HepG2 (cell line): ENCODE results near the gene SYCP2. TPM values are rescaled to one million over a fixed set of nuclear protein-coding genes. Genes with fewer than 3 reads are reported as not detected.

ENCODE experiments used
- ATAC-seq: fragments of 200-7000 bp; cut with Tn5 transposase; 3 replicates; pipeline ENCODE4 v1.9.1; 2020; ENCODE audit warnings: mild to moderate bottlenecking, moderate library complexity
- BruUV-seq: library from RNA; stranded (reverse); fragments of 400-500 nt; replicated peaks from 2 replicates; lab custom pipeline; 2021; lab: Mats Ljungman, UMichigan
- CTCF ChIA-PET: fragments of 300-600 bp; formaldehyde crosslinking; extraction: SDS; loops from one replicate; lab custom pipeline; 2021; ENCODE audit warnings: low total read pairs, inconsistent platforms, low intra/inter-chr PET ratio; lab: Yijun Ruan, JAX
- POLR2A ChIA-PET: fragments of 350-600 bp; sonication (Branson Sonifier 250); formaldehyde crosslinking; loops from one replicate; lab custom pipeline; 2020; ENCODE audit warnings: antibody characterized with exemption, inconsistent platforms; lab: Yijun Ruan, JAX
- DNase-seq: peaks from one replicate; pipeline ENCODE4 v3.0.0-alpha.2; 2015; ENCODE audit warnings: low spot score
- FAIRE-seq: peaks from 3 replicates; lab custom pipeline; 2011; peaks lifted over from hg19 to GRCh38; lab: Jason Lieb, UNC
- H2AFZ ChIP-seq: one replicate; pipeline ENCODE4 v1.6.1; 2011; ENCODE audit warnings: low read length, inconsistent platforms
- H3K27ac ChIP-seq: fragments of 300-600 bp; 3 replicates; pipeline ENCODE4 v1.8.0; 2011; ENCODE audit warnings: mixed run types, mild to moderate bottlenecking, mixed read lengths, low read length, inconsistent platforms; ENCODE audit not compliant: insufficient read depth; ENCODE audit errors: extremely low read length
- H3K27me3 ChIP-seq, 2 experiments: fragments of 200-600 bp in 1 of 2; 2 replicates in 1 of 2; 3 replicates in 1 of 2; pipeline versions ENCODE4 v1.6.0 to v1.8.0; 2011; ENCODE audit warnings: low read length in 2 of 2, mild to moderate bottlenecking in 2 of 2, moderate library complexity in 2 of 2, inconsistent platforms in 1 of 2; ENCODE audit not compliant: insufficient read depth in 2 of 2, control insufficient read depth in 1 of 2
- H3K36me3 ChIP-seq, 2 experiments: fragments of 200-600 bp in 1 of 2; replicated peaks in 1 of 2; 2 replicates in 1 of 2; 3 replicates in 1 of 2; pipeline versions ENCODE4 v1.5.1 to v1.8.0; 2011; ENCODE audit warnings: low read length in 2 of 2, inconsistent platforms in 1 of 2; ENCODE audit not compliant: insufficient read depth in 2 of 2, control insufficient read depth in 1 of 2
- H3K4me1 ChIP-seq: 2 replicates; pipeline ENCODE4 v1.5.1; 2012; ENCODE audit warnings: low read length, inconsistent platforms; ENCODE audit not compliant: insufficient read depth
- H3K4me2 ChIP-seq: 2 replicates; pipeline ENCODE4 v1.6.0; 2011; ENCODE audit warnings: low read depth, low read length, inconsistent platforms
- H3K4me3 ChIP-seq, 3 experiments: fragments of 200-600 bp in 1 of 3; sonication (generic), shearing (Covaris generic) in 1 of 3; replicated peaks in 1 of 3; 2 replicates each; pipeline ENCODE4 v1.5.1; 2011 to 2016; ENCODE audit warnings: low read length in 3 of 3, inconsistent platforms in 2 of 3, low read depth in 2 of 3, mild to moderate bottlenecking in 2 of 3, control low read depth in 1 of 3, mixed read lengths in 1 of 3; ENCODE audit not compliant: insufficient read depth in 1 of 3
- H3K79me2 ChIP-seq: one replicate; pipeline ENCODE4 v1.6.1; 2011; ENCODE audit warnings: low read length, inconsistent platforms; ENCODE audit not compliant: insufficient read depth
- H3K9ac ChIP-seq: 2 replicates; pipeline ENCODE4 v1.6.0; 2011; ENCODE audit warnings: mild to moderate bottlenecking, low read depth, low read length, inconsistent platforms; ENCODE audit not compliant: insufficient read depth
- H3K9me3 ChIP-seq: 2 replicates; pipeline ENCODE4 v1.5.1; 2012; ENCODE audit warnings: mild to moderate bottlenecking, low read length
- H4K20me1 ChIP-seq: 2 replicates; pipeline ENCODE4 v1.6.0; 2011; ENCODE audit warnings: inconsistent platforms, mild to moderate bottlenecking, low read length, moderate library complexity; ENCODE audit not compliant: insufficient read depth
- CEBPB ChIP-seq: IDR thresholded peaks from 2 replicates; pipeline ENCODE4 v1.6.1; 2011; ENCODE audit warnings: low read depth, low read length, improper control_type of control experiment, borderline replicate concordance
- GLMP ChIP-seq: sonication (generic); formaldehyde crosslinking; IDR thresholded peaks from 2 replicates; pipeline ENCODE4 v1.9.0; 2021; ENCODE audit warnings: missing genetic modification reagents, mild to moderate bottlenecking, borderline replicate concordance
- RBFOX2 ChIP-seq: fragments of 200-400 bp; formaldehyde crosslinking; IDR thresholded peaks from 2 replicates; pipeline ENCODE4 v1.6.1; 2017; ENCODE audit warnings: low read depth, mild to moderate bottlenecking, low read length
- ZNF776 ChIP-seq: sonication (generic); formaldehyde crosslinking; IDR thresholded peaks from 2 replicates; pipeline ENCODE4 v1.4.0; 2020; ENCODE audit warnings: mild to moderate bottlenecking, missing genetic modification reagents
- whole genome bisulfite sequencing: methylation state at CpG from one replicate; pipeline ENCODE4 v1.1.6; 2017; ENCODE audit warnings: low lambda C conversion rate; 5-methylcytosine and 5-hydroxymethylcytosine counted together
- in situ Hi-C: cut with HindIII; loops from 2 replicates; pipeline ENCODE4 v1.10.0; 2017; ENCODE audit warnings: low pct_unique_long_range_greater_than_20kb; ENCODE audit not compliant: extremely low pct_ligation_motif_present
- intact Hi-C: fragments of 100-400 bp; cut with micrococcal nuclease; formaldehyde crosslinking; loops from one replicate; pipeline ENCODE4 v1.10.0; 2022; ENCODE audit not compliant: unreplicated experiment
- polyA plus RNA-seq, 8 experiments: library from polyadenylated mRNA; depleted of rRNA in 3 of 8; stranded (reverse) in 7 of 8; unstranded in 1 of 8; fragments of >200 nt; fragmentation: Illumina TruSeq in 4 of 8; extraction: Trizol in 4 of 8; gene quantifications; 2 replicates each; pipeline versions ENCODE4 v1.2.1 to v1.2.3, GENCODE V29; 2011 to 2016; ENCODE audit warnings: low read depth in 4 of 8, missing spikeins in 1 of 8, mixed read lengths in 1 of 8; ENCODE audit not compliant: insufficient read depth in 1 of 8
- total RNA-seq, 5 experiments: library from RNA; depleted of rRNA; stranded (reverse); fragments of >200 nt; fragmentation: Illumina TruSeq; extraction: Trizol; gene quantifications; 2 replicates each; pipeline ENCODE4 v1.2.3, GENCODE V29; 2016; ENCODE audit warnings: low read depth in 1 of 5

Gene SYCP2
- total and polyA plus RNA-seq, 2 of the 13 experiments (the other 11 are each of a cell fraction or from before 2014, with no cell fraction given), result 0.07 to 0.24 TPM

- no peak overlapping the region for H3K4me3 ChIP-seq
- H3K79me2 ChIP-seq, result peaks cover 11% of the 10 kb centered on the region
Measured at GRCh38 chr20:59938221-59938620, 4.8 kb upstream of the SYCP2 start.

GRCh38 chr20:59937150-59937549 is 3.7 kb upstream of the SYCP2 start:
- H2AFZ ChIP-seq, result no peak overlapping the region
- intact Hi-C loops, result no loop called here
- no peak for ATAC-seq
- H4K20me1 ChIP-seq, result no peaks in the 10 kb centered on the region
- H3K4me2 ChIP-seq, result no peak overlapping the region
- no peaks in the 10 kb centered on the region; a peak in 1 of 5 replicates for H3K27me3 ChIP-seq
- no peak for TF ChIP-seq ZNF776
- peak; percentile 71 for TF ChIP-seq CEBPB
- TF ChIP-seq, all 625 proteins: peak for 1
- no TSS peak for BruUV-seq
- H3K9me3 ChIP-seq, result no peaks in the 10 kb centered on the region
- ChIA-PET POLR2A (no interaction called here), CTCF (no interaction called here)
- no peak overlapping the region for H3K9ac ChIP-seq
- no peak for FAIRE-seq
- in situ Hi-C loops, result no loop called here
- no peak for DNase-seq
- H3K79me2 ChIP-seq, result peaks cover 11% of the 10 kb centered on the region
- H3K36me3 ChIP-seq, result no peaks in the 10 kb centered on the region; a peak in 1 of 5 replicates
- 90% methylated on average over 3 of the region's 3 CpGs for WGBS
- no peak overlapping the region for H3K4me3 ChIP-seq
- H3K27ac ChIP-seq, result no peak overlapping the region
- H3K4me1 ChIP-seq, result peaks cover 27% of the 10 kb centered on the region

More at GRCh38 chr20:59938221-59938620, 4.8 kb upstream of the SYCP2 start:
- no peak overlapping the region for H2AFZ ChIP-seq
- H3K4me1 ChIP-seq, result peaks cover 29% of the 10 kb centered on the region
- intact Hi-C loops, result no loop called here
- in situ Hi-C loops, result no loop called here
- H3K27ac ChIP-seq, result no peak overlapping the region
- no peak overlapping the region for H3K9ac ChIP-seq
- no peak for DNase-seq
- WGBS, result 62% methylated on average over 4 of the region's 4 CpGs
- ChIA-PET POLR2A (no interaction called here), CTCF (no interaction called here)
- ATAC-seq, result no peak
- H3K9me3 ChIP-seq, result no peaks in the 10 kb centered on the region
- no peaks in the 10 kb centered on the region for H4K20me1 ChIP-seq
- no peaks in the 10 kb centered on the region; a peak in 2 of 5 replicates for H3K36me3 ChIP-seq
- BruUV-seq, result TSS peak; percentile 54
- 0 out of 2 replicates have a peak, but pooled peaks have one; percentile 3 for TF ChIP-seq RBFOX2
- TF ChIP-seq GLMP (CRISPR knock-in tag), result no peak
- peak overlapping the region; percentile 84; the same call in 1 of the 2 replicates for H3K4me2 ChIP-seq
- no peaks in the 10 kb centered on the region; a peak in 1 of 5 replicates for H3K27me3 ChIP-seq
- FAIRE-seq, result no peak
